GOT3 (cell line): ENCODE data around the gene SSR4.
"Not testable (repeated sequence)": the region's sequence is repeated elsewhere in the genome, so short reads cannot be mapped to it uniquely, and the experiment has no call there.

ENCODE experiments used
- DNase-seq: peaks from one replicate; lab custom pipeline; 2025; ENCODE audit warnings: mixed read lengths; lab: John Stamatoyannopoulos, UW

The SSR4 gene

DNA sequence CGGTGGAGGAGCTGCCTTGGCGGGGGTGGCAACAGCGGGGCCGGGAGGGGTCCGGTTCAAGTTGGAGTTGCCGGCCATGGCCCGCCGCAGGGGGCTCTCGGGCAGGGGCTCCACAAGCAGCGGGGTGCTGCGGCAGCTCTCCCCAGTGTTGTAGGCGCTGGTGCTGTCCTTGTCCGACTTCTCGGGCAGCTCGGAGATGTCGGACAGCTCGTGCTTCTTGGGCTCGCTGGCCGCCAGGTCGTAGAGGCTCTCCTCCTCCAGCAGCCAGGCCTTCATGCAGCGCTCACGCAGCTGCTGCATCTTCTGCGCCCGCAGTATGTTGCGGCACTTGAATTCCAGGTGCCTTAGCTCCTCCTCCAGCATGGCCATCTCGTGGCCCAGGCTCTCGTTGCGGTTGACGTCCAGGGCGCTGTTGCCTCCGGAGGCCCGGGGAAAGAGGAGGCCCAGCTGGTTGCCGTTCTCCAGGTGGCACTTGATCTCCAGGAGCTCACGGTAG, 9.7 kb downstream of the SSR4 start:
- DNase-seq: no peak

DNA sequence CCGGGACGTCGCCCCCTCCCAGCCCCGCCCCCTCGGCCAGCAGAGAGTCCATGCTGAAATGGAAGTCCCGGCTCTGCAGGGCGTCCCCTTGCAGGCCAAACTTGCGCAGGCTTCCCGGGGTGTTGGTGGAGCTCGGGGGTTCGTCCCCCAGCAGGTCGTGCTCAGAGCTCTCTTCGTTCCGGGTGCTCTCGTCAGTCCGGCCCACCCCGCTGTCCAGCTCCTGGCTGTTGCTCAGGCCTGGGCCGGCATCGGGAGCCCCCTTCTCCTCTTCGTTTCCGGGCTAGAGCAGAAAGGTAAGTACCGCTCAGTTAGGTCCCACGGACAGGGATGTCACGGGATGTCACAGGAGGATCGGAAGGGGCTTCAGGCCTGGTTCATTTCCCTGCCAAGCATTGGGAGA, 10.2 kb downstream of the SSR4 start:
- DNase-seq: no peak

DNA sequence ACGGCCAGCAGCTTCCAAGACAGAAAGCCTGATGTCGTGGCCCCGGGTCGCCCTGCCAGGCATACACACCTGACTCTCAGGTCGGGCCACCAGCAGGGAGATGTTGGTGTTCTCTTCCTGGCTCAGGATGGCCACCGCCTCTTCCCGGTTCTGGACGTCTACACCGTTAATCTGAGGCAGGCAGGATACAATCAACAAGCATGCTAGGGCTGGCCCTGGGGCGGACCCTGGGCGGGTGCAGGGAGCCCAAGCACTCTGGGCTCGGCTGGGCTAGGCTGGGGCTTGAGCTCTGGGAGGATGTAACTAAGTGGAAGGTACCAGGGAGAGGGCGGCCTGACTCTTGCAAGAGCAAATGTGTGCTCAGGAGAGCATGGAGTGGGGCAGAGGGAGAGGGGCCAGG, 11.0 kb downstream of the SSR4 start:
- no peak for DNase-seq

DNA sequence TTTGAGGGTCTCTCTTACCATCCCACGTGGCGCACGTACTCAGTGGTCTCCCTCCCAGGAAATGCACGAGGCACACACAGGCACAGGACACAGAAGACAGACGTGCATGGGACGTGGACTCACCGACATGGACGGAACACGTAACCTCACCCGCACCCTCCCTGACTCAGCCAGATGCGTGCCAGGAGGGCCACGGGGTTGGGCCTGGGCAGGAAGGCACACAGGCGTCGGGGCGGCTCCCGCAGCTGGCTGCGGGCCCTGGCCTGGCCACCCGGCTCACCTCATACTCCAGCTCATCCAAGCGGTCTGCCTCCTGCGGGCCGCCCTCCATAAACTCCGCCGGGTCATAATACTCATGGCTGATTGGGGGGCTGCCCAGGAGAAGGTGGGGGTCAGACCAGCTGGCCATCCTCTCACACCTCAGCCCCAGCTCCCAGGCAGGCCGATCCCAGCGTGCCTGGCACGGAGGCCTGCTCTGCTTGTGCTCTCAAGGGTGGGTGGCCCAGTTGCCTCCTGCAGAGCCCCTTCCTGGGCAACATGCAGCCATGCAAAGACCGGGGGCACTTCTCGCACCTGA, 12.6 kb downstream of the SSR4 start:
- no peak for DNase-seq

DNA sequence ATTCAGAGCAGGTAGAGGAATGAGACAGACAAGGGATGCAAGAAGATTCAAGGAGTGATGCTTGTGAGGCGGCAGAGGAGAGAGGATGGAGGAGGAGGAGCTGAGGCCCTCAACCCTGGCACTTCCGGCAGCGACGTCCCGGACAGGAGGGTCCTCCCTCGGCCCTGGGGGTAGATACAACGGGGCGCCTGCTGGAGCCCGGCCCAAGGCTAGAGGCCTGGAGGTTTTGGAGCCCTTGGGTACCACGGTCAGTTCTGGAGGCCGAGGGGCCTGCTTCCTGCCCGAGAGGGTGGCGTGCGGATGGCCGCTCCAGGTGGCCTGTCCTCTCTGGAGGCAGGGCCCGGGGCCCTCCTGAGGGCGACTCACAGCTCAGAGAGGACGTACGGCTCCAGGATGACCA, 13.5 kb downstream of the SSR4 start:
- DNase-seq: no peak

DNA sequence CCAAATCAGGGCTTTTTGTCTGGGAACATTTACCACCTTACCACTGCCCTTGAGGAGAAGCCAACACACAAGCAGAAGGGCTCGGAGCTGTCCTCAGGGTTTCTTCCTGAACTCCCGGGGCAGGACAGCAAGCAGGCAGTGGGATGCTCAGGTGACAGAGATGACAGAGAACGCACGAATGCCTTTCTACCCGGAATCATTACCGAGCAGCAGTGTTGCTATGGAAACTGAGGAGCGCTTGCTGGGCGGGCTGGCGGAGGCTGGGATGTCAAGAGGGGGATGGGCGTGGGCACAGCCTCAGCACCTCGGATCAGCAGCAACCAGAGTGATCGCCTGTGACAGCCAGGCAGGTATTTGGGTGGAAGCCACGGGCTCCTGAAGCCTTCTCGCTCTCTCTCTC, 17.8 kb downstream of the SSR4 start:
- DNase-seq: no peak

DNA sequence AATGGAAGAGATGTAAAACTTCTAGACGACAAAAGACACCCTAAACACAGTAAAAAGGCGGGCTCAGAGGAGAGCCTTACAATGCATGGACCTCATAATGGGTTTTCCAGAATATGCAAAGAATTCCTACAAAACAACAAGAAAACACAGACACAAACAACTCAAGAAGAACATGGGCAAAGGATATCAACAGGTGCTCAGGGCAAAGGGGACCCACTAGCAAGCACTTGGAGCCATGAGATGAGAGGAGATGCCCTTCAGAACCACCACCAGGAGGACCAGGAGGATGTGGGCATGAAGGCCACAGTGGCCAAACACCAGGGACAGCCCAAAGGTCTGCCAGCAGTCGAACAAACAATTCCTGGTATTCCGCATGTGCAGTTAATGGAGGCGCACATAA, 18.7 kb downstream of the SSR4 start:
- DNase-seq: no peak

DNA sequence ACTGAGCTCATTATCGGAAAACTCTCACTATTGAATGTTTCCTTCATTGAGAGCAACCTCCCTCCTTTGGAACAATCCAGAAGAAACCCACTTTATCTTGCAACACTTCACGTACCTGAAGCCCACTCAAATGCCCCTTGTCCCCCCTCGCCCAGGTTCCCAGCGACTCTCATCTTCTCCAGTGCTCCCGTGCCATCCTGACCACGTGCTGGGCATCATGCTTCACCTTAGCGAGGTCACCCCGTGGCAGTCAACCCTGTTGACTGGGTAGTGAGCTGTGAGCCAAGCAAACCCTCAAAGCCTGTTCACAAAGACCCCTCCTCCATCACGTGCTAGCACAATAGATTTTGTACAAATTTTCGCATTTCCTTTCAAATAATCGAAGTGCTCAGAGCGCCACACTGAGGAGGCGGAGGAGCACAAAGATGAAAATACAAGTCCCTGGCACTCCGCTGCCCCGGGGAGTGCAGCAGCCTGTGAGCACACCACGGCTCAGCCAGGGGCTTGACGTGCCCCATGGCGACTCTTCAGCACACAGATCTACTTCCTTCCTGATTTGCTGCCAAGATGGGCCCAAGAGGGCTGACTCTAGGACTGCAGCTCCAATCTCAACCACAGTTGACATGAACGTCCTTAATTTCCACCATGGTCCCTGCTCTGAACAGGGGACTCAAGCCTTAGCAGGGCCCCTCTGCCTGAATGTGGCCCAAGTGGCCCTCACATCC, 20.3 kb downstream of the SSR4 start:
- DNase-seq: no peak

DNA sequence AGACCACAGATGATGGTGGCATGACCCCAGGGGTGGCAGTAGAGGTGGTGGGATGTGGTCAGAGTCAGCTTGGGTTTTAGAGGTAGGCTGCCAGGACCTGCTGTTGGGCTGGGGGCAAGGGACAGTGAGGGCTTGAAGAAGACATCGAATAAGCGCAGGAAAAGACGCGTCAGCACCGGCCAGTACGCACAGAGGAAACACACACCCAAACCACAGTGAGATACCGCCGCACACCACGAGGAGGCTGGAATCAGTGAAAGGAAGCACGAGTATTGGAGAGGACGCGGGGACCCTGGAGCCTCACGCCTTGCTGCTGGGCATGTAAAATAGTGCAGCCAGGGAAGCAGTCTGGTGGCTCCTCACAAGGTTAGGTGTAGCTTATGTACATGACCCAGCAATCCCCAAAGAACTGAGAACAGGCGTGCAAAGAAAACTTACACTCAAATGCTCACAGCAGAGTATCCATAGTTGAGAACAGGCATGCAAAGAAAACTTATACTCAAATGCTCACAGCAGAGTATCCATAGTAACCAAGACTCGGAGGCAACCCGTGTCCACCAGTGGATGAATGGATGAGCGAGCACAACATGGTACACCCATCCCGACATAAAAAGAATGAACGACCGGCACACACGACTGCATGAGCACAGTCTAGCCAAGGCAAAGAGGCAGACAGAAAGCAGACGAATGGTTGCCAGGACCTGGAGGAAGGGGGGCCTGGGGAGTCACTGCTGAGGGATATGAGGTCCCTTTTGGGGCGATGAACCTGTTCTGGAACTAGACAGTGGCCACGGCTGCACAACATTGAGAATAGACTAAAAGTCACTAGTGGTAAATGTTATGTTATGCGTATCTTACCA, 22.6 kb downstream of the SSR4 start:
- DNase-seq: no peak

DNA sequence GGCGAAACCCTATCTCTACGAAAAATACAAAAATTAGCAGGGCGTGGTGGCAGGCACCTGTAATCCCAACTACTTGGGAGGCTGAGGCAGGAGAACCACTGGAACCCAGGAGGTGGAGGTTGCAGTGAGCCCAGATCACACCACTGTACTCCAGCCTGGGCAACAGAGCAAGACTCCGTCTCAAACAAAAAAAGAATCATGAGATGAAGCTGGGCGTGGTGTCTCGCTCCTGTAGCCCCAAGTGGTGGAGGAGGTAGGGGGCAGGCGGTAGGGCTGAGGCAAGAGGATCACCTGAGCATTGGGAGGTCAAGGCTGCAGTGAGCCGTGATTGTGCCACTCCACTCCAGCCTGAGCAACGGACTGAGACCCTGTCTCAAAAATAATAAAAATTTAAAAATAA, 23.6 kb downstream of the SSR4 start:
- DNase-seq: not testable (repeated sequence)

DNA sequence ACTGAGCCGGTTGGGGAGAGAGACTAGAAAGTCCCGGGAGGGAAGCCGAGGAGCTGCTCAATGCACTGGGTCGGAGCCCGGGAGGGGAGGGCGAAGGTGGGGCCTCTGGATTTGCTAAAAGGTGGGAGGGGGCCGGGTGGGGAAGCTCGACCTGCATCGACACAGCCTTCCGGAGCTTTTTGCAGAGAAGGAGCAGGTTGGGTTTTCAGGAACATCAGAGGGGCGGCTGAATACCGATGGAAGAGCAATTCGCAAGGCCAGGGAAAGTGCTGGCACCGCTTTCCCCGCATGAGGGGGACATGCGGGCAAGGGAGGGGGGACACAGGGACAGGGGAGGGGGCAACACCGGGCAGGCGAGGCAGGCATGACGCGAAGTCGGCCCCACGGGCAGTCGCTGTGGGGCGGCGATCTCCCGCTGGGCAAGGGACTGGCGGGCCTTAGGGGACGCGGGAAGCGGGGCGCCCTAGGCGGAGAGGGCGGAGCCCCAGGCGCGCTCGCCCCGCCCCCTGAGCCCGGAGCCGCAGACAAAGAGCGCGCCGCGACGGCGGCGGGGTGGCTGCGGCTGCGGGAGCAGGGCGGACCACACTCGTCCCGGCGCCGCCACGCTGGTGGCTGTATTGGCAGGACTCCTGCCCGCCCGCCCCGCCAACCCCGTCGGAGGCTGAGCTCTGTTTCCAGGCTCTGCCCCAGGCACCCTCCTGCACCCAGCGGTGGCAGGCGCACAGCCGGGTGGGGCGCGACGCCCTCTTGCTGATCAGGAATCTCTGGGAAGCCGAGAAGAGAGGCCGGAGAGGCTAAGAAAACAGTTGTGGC, 24.3 kb downstream of the SSR4 start:
- DNase-seq: no peak

DNA sequence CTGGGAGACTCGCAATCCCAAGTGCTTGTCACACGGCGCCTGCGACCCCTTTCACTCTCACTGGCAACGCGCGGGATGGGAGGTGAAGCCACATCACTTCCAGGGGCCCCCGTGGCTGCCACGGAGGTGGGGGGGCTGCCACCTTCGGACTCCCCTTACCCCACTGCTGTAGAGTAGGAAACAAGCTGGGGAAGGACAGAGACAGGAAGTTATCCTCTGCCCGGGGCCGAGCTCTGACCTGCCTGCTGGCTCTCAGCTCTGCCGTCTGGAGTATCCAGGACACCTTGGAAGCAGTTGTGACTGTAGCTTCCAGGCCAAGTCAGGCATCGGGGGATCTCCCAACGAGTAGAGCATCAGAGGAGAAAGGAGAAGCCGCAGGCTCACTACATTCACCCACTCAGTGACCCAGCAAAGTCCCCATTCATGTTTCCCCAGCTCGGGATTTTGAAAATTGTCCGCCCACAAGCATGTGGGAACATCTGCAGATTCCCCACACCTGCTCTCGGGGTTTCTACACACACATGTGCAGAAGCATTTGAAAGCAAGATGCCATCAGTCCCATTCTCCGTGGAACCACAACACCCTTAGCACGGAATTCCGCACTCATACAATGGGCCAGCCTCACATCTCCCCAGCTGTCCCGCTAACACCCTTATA, 25.0 kb downstream of the SSR4 start:
- DNase-seq: no peak

DNA sequence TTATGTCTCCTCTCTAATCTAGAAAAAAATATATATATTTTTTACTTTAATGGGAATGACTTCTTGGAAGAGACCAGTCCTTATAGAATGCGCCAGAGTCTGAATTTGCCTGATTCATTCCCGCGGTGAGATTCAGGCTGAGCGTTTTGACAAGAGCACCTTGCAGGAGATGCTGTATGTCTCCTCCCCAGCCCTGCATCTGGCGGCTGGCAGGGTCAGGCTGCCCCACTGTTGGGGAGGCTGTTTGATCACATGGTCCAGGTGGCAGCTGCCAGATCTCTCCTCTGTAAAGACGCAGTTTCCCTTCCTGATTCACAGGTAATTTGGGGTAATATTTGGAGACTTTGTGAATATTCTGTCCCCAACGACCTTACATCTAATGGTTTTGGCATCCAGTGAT, 26.1 kb downstream of the SSR4 start:
- no peak for DNase-seq

DNA sequence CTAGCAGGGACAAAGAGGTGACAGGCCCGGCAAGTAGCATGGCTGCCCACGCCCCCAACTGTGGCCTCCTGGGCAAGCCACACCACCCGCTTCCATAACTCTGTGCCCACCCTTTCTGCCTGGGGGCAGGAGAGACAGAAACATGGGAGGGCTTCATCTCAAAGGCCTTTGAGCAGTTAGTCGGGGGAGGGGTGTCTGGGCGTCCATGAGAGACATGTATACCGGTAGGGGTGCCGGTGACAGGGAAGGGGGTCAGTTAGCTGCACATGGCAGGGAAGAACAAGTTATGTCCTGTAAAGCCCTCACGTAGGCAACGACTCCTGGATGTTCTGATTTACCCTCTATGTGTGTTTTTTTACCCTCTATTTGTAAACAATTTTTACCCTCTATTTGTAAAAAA, 26.6 kb downstream of the SSR4 start:
- DNase-seq: no peak

DNA sequence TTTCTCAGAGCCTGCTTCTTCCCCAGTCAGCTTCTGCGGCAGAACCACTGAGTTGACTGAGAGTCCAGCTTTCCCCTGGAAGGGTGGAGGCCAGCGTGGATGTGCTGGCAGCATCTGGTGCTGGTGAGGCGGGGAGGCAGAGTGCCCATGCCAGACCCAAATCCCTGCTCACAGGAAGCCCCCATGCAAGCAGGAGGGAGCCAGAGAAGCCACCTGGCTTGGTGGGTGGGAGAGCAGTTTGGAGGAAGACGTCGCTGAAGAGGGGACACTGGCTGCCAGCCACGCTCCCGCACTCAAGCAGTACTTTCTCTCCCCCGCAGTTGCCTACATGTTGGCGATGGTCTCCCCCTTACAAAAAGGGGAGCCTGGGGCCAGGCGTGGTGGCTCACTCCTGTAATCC, 29.9 kb downstream of the SSR4 start:
- no peak for DNase-seq

DNA sequence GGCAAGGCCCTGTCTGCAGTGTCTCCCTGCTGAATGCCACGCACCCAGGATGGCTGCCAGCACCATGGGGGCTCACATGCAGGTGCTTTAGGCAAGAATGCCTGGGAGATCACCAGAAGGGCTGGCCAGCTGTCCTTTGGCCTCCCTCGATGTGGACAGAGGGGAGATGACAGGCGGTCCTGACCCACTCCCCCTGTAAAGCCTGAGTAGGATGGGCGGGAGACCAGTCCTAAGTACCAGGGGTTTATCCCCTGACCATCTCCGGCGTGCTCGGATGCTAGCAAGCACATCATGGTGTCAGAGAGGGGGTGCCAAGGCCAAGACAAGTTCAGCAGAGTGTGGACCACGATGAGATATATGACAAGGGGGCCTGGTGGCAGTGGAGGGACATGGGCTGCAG, 30.6 kb downstream of the SSR4 start:
- no peak for DNase-seq

DNA sequence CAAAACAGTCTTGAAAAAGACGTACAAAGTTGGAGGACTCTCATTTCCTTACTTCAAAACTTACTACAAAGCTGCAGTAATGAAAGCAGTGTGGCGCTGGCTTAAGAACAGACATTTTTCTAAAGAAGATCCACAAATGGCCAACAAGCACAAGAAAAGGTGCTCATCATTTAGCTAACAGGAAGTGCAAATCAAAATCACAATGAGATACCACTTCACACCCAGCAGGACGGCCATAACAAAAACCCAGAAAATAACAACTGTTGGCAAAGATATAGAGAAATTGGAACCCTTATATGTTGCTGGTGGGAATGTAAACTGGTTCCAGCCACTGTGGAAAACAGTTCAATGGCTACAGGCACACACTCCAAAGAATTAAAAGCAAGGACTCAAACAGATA, 32.5 kb downstream of the SSR4 start:
- DNase-seq: no peak

DNA sequence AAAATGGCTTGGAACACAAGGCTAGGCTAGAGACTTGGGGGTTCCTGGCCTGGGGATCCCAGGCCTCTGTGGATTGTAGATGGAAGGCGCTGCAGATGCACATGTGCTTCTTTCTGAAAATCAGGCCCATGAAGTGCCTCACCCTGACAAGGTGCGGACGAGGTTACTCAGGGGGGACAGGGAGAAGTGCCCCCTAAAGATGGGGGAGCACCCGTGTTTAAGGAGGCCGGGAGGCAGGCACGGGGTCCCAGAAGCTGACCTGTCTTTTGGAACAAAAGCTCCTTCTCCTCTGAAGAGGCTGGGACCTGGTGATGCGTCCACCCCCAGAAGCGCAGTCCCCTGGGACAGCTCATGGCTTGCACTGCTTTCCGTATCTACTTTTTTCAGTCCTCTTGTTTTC, 33.4 kb downstream of the SSR4 start:
- no peak for DNase-seq

DNA sequence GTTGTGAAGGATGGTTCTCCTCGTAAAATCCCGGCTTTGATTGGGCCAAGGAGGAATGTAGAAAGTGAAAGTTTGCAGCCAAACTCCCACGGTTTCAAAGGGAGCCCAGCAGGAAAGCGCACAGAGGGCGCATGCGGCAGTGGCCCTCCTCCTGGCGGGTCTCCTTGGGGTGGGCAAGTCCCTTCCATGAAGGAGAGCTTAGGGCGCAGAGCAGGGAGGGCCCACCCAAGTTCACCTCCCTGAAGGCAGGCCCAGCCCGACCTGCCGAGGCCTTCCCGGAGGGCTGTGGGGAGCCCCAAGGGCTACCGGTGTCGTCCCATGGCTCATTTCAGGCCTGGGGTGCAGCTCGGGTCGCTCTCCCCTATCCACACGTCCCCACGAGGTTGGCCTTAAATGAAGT, 33.8 kb downstream of the SSR4 start:
- no peak for DNase-seq

DNA sequence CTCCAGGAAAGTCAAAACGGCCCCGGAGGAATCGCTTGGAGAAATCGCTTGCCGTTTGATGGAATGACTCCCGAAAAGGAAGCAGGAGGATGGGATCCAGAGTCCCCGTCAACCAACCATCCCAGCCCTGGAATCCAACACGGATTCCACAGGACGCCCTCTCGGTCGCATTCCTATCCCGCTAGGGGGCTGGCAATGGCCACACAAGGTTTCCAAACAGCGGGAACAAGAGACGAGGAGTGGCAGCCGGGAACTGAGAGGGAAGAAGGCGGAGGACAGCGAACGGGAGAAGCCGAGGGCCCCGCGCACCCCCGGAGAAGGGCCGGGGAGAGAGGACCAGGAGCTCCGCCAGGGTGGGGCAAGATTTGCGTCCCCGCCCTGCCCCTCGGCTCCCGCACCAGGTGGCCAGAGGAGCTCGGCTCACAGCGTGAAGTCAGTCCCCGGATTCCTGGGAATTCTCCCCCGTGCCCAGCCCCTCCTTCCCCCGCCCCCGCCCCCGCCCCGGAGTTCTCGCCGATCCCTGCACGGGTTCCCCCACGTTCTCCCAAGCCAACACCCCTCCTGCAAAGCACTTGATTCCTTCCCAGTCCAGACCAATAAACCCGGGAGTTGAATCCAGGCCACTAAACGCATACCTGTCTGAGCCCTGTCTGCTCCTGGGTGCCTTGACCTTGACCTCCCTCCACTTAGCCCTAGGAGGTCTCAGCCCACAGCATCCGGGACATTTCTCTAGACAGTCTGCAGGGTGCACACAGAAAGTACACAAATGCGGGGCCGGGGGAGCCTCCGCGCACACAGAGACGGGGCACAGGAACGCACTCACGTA, 34.5 kb downstream of the SSR4 start:
- DNase-seq: no peak

DNA sequence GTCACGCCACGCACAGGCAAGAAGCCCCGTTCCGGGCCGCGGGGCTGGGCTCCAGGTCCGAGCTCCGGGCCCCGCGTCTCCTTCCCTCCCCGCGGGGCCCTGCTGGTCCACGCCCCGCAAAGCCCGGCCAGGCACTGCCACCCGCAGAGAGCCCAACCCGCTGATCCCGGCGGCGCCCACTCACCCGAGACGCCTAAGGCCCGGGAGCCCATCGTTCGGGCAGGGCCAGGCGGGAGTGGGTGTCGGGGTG, 35.0 kb downstream of the SSR4 start:
- DNase-seq: no peak
